Mesendoderm (in vitro differentiated cells): ENCODE data around the gene GRM7.

Experiments
- DNase-seq: peaks from one replicate; pipeline ENCODE4 v3.0.0; 2013
- H2AK5ac ChIP-seq: 2 replicates; pipeline ENCODE4 v1.6.1; 2013; ENCODE audit warnings: low read length, inconsistent platforms
- H2BK120ac ChIP-seq: 2 replicates; pipeline ENCODE4 v1.6.1; 2013; ENCODE audit warnings: low read depth, mild to moderate bottlenecking, low read length, moderate library complexity, mixed read lengths
- H2BK15ac ChIP-seq: replicated peaks from 2 replicates; pipeline ENCODE4 v1.6.1; 2013; ENCODE audit warnings: low read depth, mild to moderate bottlenecking, moderate library complexity
- H2BK5ac ChIP-seq: 2 replicates; pipeline ENCODE4 v1.6.1; 2013; ENCODE audit warnings: low read length, inconsistent platforms
- H3K18ac ChIP-seq: 2 replicates; pipeline ENCODE4 v1.6.1; 2013; ENCODE audit warnings: mild to moderate bottlenecking, low read length, mixed read lengths
- H3K23ac ChIP-seq: one replicate; pipeline ENCODE4 v1.6.1; 2013; ENCODE audit warnings: low read length
- H3K27ac ChIP-seq: 2 replicates; pipeline ENCODE4 v1.5.1; 2013; ENCODE audit warnings: low read depth, mild to moderate bottlenecking, inconsistent platforms, low read length, moderate library complexity
- H3K27me3 ChIP-seq: 2 replicates; pipeline ENCODE4 v1.6.1; 2013; ENCODE audit warnings: low read length, control low read depth, mild to moderate bottlenecking, inconsistent platforms; ENCODE audit not compliant: insufficient read depth, poor library complexity
- H3K36me3 ChIP-seq: 2 replicates; pipeline ENCODE4 v1.6.1; 2013; ENCODE audit warnings: low read length, inconsistent platforms; ENCODE audit not compliant: control insufficient read depth, insufficient read depth
- H3K4ac ChIP-seq: one replicate; pipeline ENCODE4 v1.6.1; 2013; ENCODE audit warnings: low read depth, mild to moderate bottlenecking, low read length, moderate library complexity
- H3K4me1 ChIP-seq: 2 replicates; pipeline ENCODE4 v1.6.1; 2013; ENCODE audit warnings: low read depth, low read length, inconsistent platforms; ENCODE audit not compliant: control insufficient read depth
- H3K4me2 ChIP-seq: 2 replicates; pipeline ENCODE4 v1.6.1; 2013; ENCODE audit warnings: low read length
- H3K4me3 ChIP-seq: 2 replicates; pipeline ENCODE4 v1.5.1; 2013; ENCODE audit warnings: mild to moderate bottlenecking, low read length
- H3K56ac ChIP-seq: one replicate; pipeline ENCODE4 v1.6.1; 2013; ENCODE audit warnings: low read length
- H3K79me1 ChIP-seq: 2 replicates; pipeline ENCODE4 v1.6.1; 2013; ENCODE audit warnings: low read length, inconsistent platforms
- H3K79me2 ChIP-seq: 2 replicates; pipeline ENCODE4 v1.6.1; 2013; ENCODE audit warnings: mild to moderate bottlenecking, low read length; ENCODE audit not compliant: control insufficient read depth, insufficient read depth
- H3K9ac ChIP-seq: 2 replicates; pipeline ENCODE4 v1.6.1; 2013; ENCODE audit warnings: low read length, inconsistent platforms
- H4K5ac ChIP-seq: one replicate; pipeline ENCODE4 v1.6.1; 2013; ENCODE audit warnings: low read length
- H4K8ac ChIP-seq: one replicate; pipeline ENCODE4 v1.6.1; 2013; ENCODE audit warnings: low read depth, mild to moderate bottlenecking, control low read depth, low read length, moderate library complexity
- WGBS: extraction: QIAGEN DNeasy Blood & Tissue Kit; methylation state at CpG from one replicate; pipeline ENCODE4 v1.1.7; 2013; ENCODE audit warnings: low lambda C conversion rate, missing lambda C conversion rate; ENCODE audit not compliant: insufficient coverage; ENCODE audit errors: extremely low coverage; 5-methylcytosine and 5-hydroxymethylcytosine counted together

Gene GRM7

DNA sequence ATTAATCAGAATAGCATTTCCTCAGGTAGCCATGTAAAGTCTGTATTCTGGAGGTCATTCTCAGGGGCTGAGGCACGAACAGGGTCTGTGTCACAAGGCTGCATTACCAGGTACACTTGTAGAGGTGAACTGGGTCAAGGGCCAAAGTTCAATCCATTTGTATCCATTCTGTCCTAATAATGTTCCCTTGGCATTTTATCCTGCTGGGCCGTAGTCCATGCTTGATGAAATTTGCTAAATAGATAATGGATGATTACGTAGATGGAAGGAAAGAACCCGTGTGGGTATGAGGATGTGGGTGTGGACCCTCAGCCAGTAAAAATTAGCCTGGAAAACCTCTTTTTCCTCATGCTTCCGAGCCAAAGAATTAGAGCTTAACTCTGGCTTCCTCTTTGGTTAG lies 785.9 kb downstream of the GRM7 start:
- Histone ChIP-seq H3K23ac (no peak overlapping the region), H2BK5ac (no peak overlapping the region), H4K5ac (no peak overlapping the region), H3K4me3 (no peak overlapping the region), H3K4me2 (no peak overlapping the region), H3K79me2 (no peaks in the 10 kb centered on the region), H3K18ac (no peak overlapping the region), H3K27ac (no peak overlapping the region), H2BK120ac (no peak overlapping the region), H2BK15ac (no peak overlapping the region), H3K56ac (no peak overlapping the region), H3K4me1 (no peaks in the 10 kb centered on the region), H2AK5ac (no peak overlapping the region), H3K27me3 (no peaks in the 10 kb centered on the region), H3K4ac (no peak overlapping the region), H3K9ac (no peak overlapping the region), H4K8ac (no peak overlapping the region), H3K36me3 (no peaks in the 10 kb centered on the region), H3K79me1 (no peaks in the 10 kb centered on the region)
- DNase-seq: no peak
- no CpG with 5 or more reads among the region's 5 CpGs for WGBS

DNA sequence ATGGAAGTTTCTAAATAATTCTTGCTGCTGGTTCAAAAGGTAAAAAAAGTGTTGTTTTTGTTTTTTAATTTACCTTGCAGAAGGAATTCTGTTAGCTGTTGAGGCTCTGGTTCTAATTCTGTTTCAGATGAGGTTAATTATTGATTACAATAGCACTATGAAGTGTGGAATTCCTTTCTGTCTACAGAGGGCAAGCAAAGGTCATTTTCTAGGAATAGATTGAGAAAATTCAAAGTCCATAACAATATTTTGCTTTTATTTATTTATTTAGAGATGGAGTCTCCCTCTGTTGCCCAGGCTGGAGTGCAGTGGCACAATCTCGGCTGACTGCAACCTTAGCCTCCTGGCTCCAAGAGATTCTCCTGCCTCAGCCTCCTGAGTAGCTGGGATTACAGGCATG lies 789.6 kb downstream of the GRM7 start:
- no peak overlapping the region for H3K9ac ChIP-seq
- no peak overlapping the region for H3K4me3 ChIP-seq
- no peak overlapping the region for H3K27ac ChIP-seq
- H4K8ac ChIP-seq: no peak overlapping the region
- no peak for DNase-seq
- H3K27me3 ChIP-seq: no peaks in the 10 kb centered on the region
- no peak overlapping the region for H2BK5ac ChIP-seq
- H2BK120ac ChIP-seq: no peak overlapping the region
- no peaks in the 10 kb centered on the region for H3K36me3 ChIP-seq
- H3K23ac ChIP-seq: no peak overlapping the region
- no CpG with 5 or more reads among the region's 1 CpG for WGBS
- no peaks in the 10 kb centered on the region for H3K79me2 ChIP-seq
- H4K5ac ChIP-seq: no peak overlapping the region
- no peak overlapping the region for H3K56ac ChIP-seq
- no peak overlapping the region for H3K4ac ChIP-seq
- H3K4me2 ChIP-seq: no peak overlapping the region
- no peak overlapping the region for H3K18ac ChIP-seq
- H3K4me1 ChIP-seq: no peaks in the 10 kb centered on the region
- no peak overlapping the region for H2AK5ac ChIP-seq
- H2BK15ac ChIP-seq: no peak overlapping the region
- no peaks in the 10 kb centered on the region for H3K79me1 ChIP-seq

DNA sequence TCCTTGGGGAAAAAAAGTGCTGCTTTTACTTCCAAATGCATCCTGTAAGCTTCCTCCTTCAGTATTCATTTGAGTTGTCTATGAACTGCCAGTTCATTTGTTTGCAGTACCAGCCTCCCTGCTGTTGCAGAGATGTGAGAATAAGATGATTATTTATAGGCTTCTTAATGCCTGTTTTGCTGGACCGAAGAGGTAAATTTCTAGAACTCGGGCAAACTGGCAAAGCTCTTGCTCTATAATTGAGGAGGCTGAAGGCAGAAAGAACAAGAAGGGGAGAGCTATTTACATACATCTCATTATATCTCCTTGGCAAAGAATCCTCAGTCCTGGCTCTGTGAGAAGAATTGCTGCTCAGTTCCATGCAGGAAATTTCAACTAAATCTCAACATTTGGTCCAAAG lies 790.4 kb downstream of the GRM7 start:
- no peak overlapping the region for H2BK15ac ChIP-seq
- no peak overlapping the region for H3K4ac ChIP-seq
- no peak overlapping the region for H3K18ac ChIP-seq
- no peak overlapping the region for H3K56ac ChIP-seq
- no peaks in the 10 kb centered on the region for H3K79me2 ChIP-seq
- DNase-seq: no peak
- no peak overlapping the region for H3K23ac ChIP-seq
- H3K79me1 ChIP-seq: no peaks in the 10 kb centered on the region
- no peak overlapping the region for H2AK5ac ChIP-seq
- no peak overlapping the region for H3K4me3 ChIP-seq
- no peak overlapping the region for H3K27ac ChIP-seq
- H3K4me1 ChIP-seq: no peaks in the 10 kb centered on the region
- no peak overlapping the region for H3K4me2 ChIP-seq
- H4K8ac ChIP-seq: no peak overlapping the region
- WGBS: no CpG with 5 or more reads among the region's 2 CpGs
- H2BK120ac ChIP-seq: no peak overlapping the region
- no peaks in the 10 kb centered on the region for H3K36me3 ChIP-seq
- no peaks in the 10 kb centered on the region for H3K27me3 ChIP-seq
- no peak overlapping the region for H2BK5ac ChIP-seq
- H3K9ac ChIP-seq: no peak overlapping the region
- H4K5ac ChIP-seq: no peak overlapping the region

DNA sequence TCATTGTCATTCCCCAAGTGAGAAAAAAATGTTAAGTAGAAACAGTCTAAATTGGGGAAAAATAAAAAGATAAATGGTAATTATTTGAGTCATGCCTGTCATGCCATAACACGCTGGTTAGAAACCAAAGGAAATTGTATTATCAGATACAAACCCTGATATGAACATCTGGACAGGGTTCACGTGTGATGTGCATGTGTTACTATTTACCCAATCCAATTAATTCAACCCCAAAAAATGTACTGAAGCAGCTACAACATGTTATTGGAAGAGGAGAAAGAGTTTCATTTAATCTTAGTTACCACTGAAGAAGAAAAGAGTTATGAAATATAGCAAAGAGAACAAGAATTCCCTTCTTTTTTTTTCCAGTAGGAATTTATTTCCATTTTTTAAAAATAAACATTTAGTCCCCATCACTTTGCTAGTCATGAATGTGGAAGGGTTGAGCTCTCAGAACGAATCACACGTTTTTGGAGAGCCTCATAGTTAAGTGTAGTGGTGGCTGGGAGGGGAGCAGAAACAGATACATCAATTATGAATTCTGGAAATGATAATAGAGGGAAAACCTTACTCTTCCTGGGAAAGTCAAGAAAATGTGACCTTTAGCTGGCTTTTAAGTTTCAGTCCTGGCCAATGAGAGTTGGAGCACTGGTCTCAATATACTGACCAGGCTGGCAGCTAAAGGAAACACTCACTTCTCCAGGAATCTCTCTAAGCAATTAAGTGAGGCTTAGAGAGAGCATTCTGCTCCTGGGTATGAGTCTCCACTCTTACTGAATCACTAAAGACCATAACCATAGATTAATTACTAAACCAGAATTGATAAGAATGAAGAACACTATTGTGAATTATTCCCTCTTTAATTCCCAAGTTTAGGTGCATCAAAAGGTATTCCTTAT lies 796.5 kb downstream of the GRM7 start:
- H3K79me1 ChIP-seq: no peaks in the 10 kb centered on the region
- no CpG with 5 or more reads among the region's 4 CpGs for WGBS
- no peak overlapping the region for H2BK5ac ChIP-seq
- no peak overlapping the region for H3K18ac ChIP-seq
- no peak overlapping the region for H3K27ac ChIP-seq
- H3K27me3 ChIP-seq: no peaks in the 10 kb centered on the region
- H3K56ac ChIP-seq: no peak overlapping the region
- no peak overlapping the region for H3K4ac ChIP-seq
- no peak for DNase-seq
- no peak overlapping the region for H3K9ac ChIP-seq
- H3K79me2 ChIP-seq: no peaks in the 10 kb centered on the region
- no peak overlapping the region for H3K23ac ChIP-seq
- H3K4me2 ChIP-seq: no peak overlapping the region
- no peaks in the 10 kb centered on the region for H3K36me3 ChIP-seq
- no peak overlapping the region for H3K4me3 ChIP-seq
- H4K8ac ChIP-seq: no peak overlapping the region
- no peak overlapping the region for H2BK120ac ChIP-seq
- H2BK15ac ChIP-seq: no peak overlapping the region
- H4K5ac ChIP-seq: no peak overlapping the region
- H2AK5ac ChIP-seq: no peak overlapping the region
- no peaks in the 10 kb centered on the region for H3K4me1 ChIP-seq

DNA sequence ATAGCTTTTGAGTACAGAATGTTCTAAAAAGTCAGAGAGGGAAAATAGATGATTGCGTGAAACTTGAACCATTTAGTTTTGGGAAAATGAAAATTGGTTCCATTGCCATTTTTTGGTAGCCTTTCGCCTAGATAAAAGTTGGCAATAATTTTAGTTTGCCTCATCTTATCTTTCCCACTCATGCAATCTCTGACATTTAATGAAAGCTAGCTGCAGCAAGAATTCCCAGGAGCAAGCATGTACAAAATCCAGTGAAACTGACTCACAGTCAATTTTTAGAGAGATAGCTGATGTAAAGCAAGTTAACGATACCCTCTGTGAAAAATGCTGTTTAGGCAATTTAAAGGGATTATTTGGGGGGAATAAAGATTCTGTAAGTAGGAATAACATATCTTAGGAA lies 797.4 kb downstream of the GRM7 start:
- WGBS: no CpG with 5 or more reads among the region's 3 CpGs
- Histone ChIP-seq H3K36me3 (no peaks in the 10 kb centered on the region), H2AK5ac (no peak overlapping the region), H4K8ac (no peak overlapping the region), H2BK5ac (no peak overlapping the region), H3K9ac (no peak overlapping the region), H3K27me3 (no peaks in the 10 kb centered on the region), H4K5ac (no peak overlapping the region), H3K4me1 (no peaks in the 10 kb centered on the region), H3K79me2 (no peaks in the 10 kb centered on the region), H3K18ac (no peak overlapping the region), H3K4ac (no peak overlapping the region), H2BK15ac (no peak overlapping the region), H3K4me2 (no peak overlapping the region), H3K79me1 (no peaks in the 10 kb centered on the region), H3K56ac (no peak overlapping the region), H3K27ac (no peak overlapping the region), H3K4me3 (no peak overlapping the region), H3K23ac (no peak overlapping the region), H2BK120ac (no peak overlapping the region)
- no peak for DNase-seq

DNA sequence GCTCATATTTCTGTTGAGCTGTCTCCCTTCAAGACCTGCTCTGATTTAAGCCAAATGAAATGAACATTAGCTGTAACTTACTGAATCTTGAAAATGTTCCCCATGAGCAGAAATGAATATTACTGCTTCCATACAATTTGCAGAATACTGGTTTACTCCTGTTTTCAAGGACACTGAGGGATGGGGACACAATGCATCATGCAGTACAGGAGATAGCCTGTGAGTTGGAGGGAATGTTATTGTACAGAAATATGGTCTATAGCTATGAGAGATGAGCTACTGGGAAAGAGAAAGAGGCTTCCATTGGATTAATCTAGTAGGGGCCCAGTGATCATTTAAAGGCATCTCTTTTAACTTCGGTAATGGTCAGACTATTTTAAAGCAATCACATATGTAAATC lies 798.2 kb downstream of the GRM7 start:
- no peaks in the 10 kb centered on the region for H3K79me2 ChIP-seq
- no peak overlapping the region for H3K23ac ChIP-seq
- no peak overlapping the region for H3K4ac ChIP-seq
- no peaks in the 10 kb centered on the region for H3K36me3 ChIP-seq
- H3K56ac ChIP-seq: no peak overlapping the region
- no peak overlapping the region for H4K5ac ChIP-seq
- no peak overlapping the region for H4K8ac ChIP-seq
- DNase-seq: no peak
- H3K9ac ChIP-seq: no peak overlapping the region
- no peak overlapping the region for H2AK5ac ChIP-seq
- no peak overlapping the region for H3K4me3 ChIP-seq
- no peak overlapping the region for H2BK5ac ChIP-seq
- WGBS: no CpG with 5 or more reads among the region's 1 CpG
- no peak overlapping the region for H3K27ac ChIP-seq
- no peak overlapping the region for H2BK15ac ChIP-seq
- H3K79me1 ChIP-seq: no peaks in the 10 kb centered on the region
- H2BK120ac ChIP-seq: no peak overlapping the region
- H3K18ac ChIP-seq: no peak overlapping the region
- H3K27me3 ChIP-seq: no peaks in the 10 kb centered on the region
- H3K4me1 ChIP-seq: no peaks in the 10 kb centered on the region
- no peak overlapping the region for H3K4me2 ChIP-seq
